ENCODE measurements around the gene TXK.
"Not testable (repeated sequence)": the region's sequence is repeated elsewhere in the genome, so short reads cannot be mapped to it uniquely, and the experiment has no call there.

TXK gene

DNA sequence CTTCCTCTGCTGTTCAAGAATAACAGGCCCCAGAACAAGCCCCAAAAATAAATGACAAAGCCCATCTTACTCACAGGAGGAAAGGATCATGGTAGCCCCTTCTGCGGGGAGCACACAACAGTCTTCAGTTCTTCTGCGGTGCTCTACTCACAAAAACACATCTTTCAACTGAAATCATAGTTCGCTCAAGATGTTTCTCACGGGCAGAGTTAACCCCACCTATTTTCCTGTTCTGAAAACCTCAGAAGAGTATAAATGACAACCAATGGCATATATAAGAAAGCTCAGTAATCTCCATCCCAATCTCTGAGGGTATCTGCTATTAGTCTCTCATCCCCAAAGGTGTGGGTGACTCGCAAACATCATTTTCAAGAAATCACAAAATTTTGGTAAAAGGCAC lies at the start of gene TXK:
Gene TXK, minus strand, starts transcription at position 170 of the 400 bp plus-strand sequence. Its CDS starts 80 bp downstream, at position 90.
- H3K4me3 ChIP-seq (ENCODE audit: low read depth, low read length): no peak within 1 kb of the TSS
- no peak within 1 kb of the TSS for H3K9ac ChIP-seq (ENCODE audit: low read depth, low read length)
- no peaks in the 10 kb centered on the region for H3K9me3 ChIP-seq (ENCODE audit: control insufficient read depth, insufficient read depth, low read length)
- H3K4me1 ChIP-seq (ENCODE audit: control insufficient read depth, insufficient read depth, low read length): no peaks in the 10 kb centered on the region
- H3K27me3 ChIP-seq (ENCODE audit: control insufficient read depth, insufficient read depth, low read length): no peaks in the 10 kb centered on the region
- peaks cover 7% of the 10 kb centered on the region; the same call in 1 of the 2 replicates for H3K36me3 ChIP-seq (ENCODE audit: control insufficient read depth, insufficient read depth, low read length)
- H3K27ac ChIP-seq (ENCODE audit: low read depth, low read length): no peak within 1 kb of the TSS

DNA sequence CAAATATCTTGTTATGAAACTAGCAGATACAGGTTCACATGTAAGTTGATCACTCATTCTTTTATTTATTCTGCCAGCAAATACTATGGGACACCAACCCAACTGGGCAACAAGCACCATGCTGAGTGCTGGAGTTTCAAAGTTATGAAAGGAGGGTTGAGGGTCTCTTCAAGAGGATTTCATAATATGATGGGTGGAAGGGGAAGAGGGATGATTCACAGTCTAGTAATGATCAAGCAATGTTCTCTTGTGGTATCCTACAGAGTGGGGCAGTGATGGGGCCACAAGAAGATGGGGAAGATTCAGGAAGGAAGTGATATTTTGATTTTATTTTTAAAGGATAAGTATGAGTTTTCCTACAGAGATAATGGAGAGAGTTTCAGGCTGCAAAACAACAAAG lies 46.2 kb upstream of the TXK start:
- Histone ChIP-seq H3K4me3 (ENCODE audit: low read depth, low read length) (no peak overlapping the region), H3K27me3 (ENCODE audit: control insufficient read depth, insufficient read depth, low read length) (no peaks in the 10 kb centered on the region), H3K27ac (ENCODE audit: low read depth, low read length) (no peak overlapping the region), H3K9ac (ENCODE audit: low read depth, low read length) (no peak overlapping the region), H3K4me1 (ENCODE audit: control insufficient read depth, insufficient read depth, low read length) (peaks cover under 1% of the 10 kb centered on the region; the same call in 1 of the 2 replicates), H3K36me3 (ENCODE audit: control insufficient read depth, insufficient read depth, low read length) (no peaks in the 10 kb centered on the region), H3K9me3 (ENCODE audit: control insufficient read depth, insufficient read depth, low read length) (no peaks in the 10 kb centered on the region)

- H3K27ac ChIP-seq (ENCODE audit: low read depth, low read length): no peak overlapping the region
- H3K4me1 ChIP-seq (ENCODE audit: control insufficient read depth, insufficient read depth, low read length): peaks cover 5% of the 10 kb centered on the region
- no peaks in the 10 kb centered on the region for H3K36me3 ChIP-seq (ENCODE audit: control insufficient read depth, insufficient read depth, low read length)
- no peak overlapping the region for H3K4me3 ChIP-seq (ENCODE audit: low read depth, low read length)
- H3K9ac ChIP-seq (ENCODE audit: low read depth, low read length): no peak overlapping the region
- H3K9me3 ChIP-seq (ENCODE audit: control insufficient read depth, insufficient read depth, low read length): no peaks in the 10 kb centered on the region
- H3K27me3 ChIP-seq (ENCODE audit: control insufficient read depth, insufficient read depth, low read length): no peaks in the 10 kb centered on the region
These were observed 44.9 kb upstream of the TXK start for GRCh38 chr4:48178931-48179330.

DNA sequence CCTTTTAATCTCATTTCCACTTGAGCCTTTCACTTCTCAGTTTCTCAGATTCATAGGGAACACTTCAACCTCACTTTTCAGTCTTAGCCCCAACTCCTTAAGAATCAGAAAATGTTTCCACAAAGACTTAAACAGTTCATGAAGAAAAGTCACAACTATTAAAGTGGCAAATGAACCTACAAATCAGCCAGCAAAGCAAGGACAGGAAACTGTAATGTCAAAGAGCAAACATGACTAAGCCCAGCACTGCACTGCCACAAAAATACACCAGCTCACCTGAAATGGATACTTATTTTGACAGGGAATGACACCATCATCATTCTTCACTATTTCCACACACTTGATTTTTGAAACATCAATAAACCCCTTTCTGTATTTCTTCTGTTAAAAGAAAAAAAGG lies 41.8 kb upstream of the TXK start:
- Histone ChIP-seq H3K36me3 (ENCODE audit: control insufficient read depth, insufficient read depth, low read length) (no peaks in the 10 kb centered on the region), H3K4me1 (ENCODE audit: control insufficient read depth, insufficient read depth, low read length) (peaks cover 16% of the 10 kb centered on the region), H3K27ac (ENCODE audit: low read depth, low read length) (no peak overlapping the region), H3K9me3 (ENCODE audit: control insufficient read depth, insufficient read depth, low read length) (no peaks in the 10 kb centered on the region), H3K27me3 (ENCODE audit: control insufficient read depth, insufficient read depth, low read length) (no peaks in the 10 kb centered on the region), H3K4me3 (ENCODE audit: low read depth, low read length) (no peak overlapping the region), H3K9ac (ENCODE audit: low read depth, low read length) (no peak overlapping the region)

GRCh38 chr4:48175328-48175727 lies 41.3 kb upstream of the TXK start:
- Histone ChIP-seq H3K36me3 (ENCODE audit: control insufficient read depth, insufficient read depth, low read length) (no peaks in the 10 kb centered on the region), H3K9ac (ENCODE audit: low read depth, low read length) (no peak overlapping the region)

DNA sequence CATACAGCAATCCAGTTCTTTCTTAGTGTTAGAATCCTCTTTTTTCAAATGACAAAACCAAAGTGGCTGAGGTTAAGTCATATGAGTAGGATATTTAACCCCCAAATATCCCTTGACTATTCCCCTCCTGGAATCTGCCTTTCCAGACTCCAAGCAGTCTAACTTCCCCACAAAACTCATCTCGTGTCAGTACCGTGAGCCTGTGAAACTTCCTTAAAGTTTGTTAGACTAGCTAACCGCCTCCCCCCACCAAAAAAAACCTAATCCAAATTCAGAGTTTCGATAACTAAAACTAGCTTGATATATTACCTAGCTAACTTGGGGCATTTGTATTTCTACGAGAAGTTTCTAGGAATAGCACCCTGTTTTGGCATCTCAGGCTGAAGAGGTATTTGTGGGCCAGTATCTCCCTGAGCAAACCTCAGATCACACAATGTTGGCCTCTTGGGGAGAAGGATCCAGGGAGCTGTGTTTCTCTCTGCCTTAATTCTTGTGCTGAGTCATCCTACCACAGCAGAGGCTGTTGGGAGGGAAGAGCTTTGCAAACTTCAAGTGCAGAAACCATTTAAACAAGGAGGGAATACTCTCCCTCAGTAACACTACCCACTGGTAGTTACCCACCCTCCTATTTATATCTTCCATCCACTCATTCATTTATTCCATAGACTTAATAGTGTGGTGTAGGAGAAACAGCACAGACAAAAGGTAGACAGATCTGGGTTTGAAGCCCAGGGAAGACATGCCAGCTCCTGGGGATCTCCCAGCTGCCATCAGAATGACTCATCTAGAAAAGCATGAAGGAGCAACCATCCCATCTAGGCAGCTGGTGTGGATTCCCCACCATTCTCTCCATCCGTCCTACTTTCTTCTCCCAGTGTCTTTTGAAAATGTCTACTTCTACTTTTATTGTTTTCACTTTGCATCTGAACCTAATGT lies 39.3 kb upstream of the TXK start:
- Histone ChIP-seq H3K36me3 (ENCODE audit: control insufficient read depth, insufficient read depth, low read length) (no peaks in the 10 kb centered on the region), H3K27ac (ENCODE audit: low read depth, low read length) (peak overlapping the region; percentile 67), H3K4me1 (ENCODE audit: control insufficient read depth, insufficient read depth, low read length) (peaks cover 16% of the 10 kb centered on the region), H3K9me3 (ENCODE audit: control insufficient read depth, insufficient read depth, low read length) (no peaks in the 10 kb centered on the region), H3K27me3 (ENCODE audit: control insufficient read depth, insufficient read depth, low read length) (no peaks in the 10 kb centered on the region), H3K9ac (ENCODE audit: low read depth, low read length) (no peak overlapping the region), H3K4me3 (ENCODE audit: low read depth, low read length) (no peak overlapping the region)

More at GRCh38 chr4:48175328-48175727, 41.3 kb upstream of the TXK start:
- H3K27me3 ChIP-seq (ENCODE audit: control insufficient read depth, insufficient read depth, low read length): no peaks in the 10 kb centered on the region
- H3K9me3 ChIP-seq (ENCODE audit: control insufficient read depth, insufficient read depth, low read length): no peaks in the 10 kb centered on the region
- no peak overlapping the region for H3K27ac ChIP-seq (ENCODE audit: low read depth, low read length)
- H3K4me3 ChIP-seq (ENCODE audit: low read depth, low read length): no peak overlapping the region
- peaks cover 16% of the 10 kb centered on the region for H3K4me1 ChIP-seq (ENCODE audit: control insufficient read depth, insufficient read depth, low read length)

DNA sequence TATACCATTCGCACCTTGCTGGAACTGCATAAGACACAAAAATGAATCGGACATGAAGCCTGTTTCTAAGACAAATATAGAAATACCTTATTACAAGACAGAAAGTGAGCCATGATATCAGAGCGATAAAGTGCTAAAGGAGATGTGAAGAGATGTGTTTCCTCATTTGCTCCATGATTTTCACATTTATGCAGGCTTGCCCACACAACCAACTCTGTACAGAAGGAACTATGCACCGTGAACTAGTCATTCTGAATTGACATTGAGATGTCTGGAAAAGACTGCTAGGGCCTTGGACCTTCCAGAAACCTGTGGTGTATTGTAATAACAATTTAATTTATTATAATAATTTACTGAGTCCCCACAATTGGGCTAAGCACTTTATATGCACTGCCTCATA lies 38.6 kb upstream of the TXK start:
- H3K27me3 ChIP-seq (ENCODE audit: control insufficient read depth, insufficient read depth, low read length): no peaks in the 10 kb centered on the region
- no peaks in the 10 kb centered on the region for H3K36me3 ChIP-seq (ENCODE audit: control insufficient read depth, insufficient read depth, low read length)
- H3K9me3 ChIP-seq (ENCODE audit: control insufficient read depth, insufficient read depth, low read length): no peaks in the 10 kb centered on the region
- no peak overlapping the region for H3K9ac ChIP-seq (ENCODE audit: low read depth, low read length)
- H3K4me1 ChIP-seq (ENCODE audit: control insufficient read depth, insufficient read depth, low read length): peaks cover 16% of the 10 kb centered on the region
- H3K4me3 ChIP-seq (ENCODE audit: low read depth, low read length): no peak overlapping the region
- H3K27ac ChIP-seq (ENCODE audit: low read depth, low read length): no peak overlapping the region

DNA sequence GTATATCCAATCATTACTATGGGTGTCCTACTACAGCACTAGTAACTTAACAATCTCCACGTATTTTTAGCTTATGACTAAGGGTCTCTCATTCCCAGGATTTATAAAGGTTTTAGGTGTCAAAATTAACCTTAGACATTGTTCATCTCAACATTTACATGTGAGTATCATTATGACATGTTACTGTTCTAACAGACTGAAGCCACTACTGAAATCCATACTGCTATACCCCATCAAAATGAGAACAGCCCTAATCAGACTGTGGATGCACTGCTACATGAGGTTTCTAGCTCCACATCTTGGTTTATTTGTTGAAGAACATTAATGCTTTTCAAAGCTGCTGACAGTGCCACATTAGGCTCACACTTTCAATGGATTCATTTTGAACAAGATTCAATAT lies 35.6 kb upstream of the TXK start:
- H3K9me3 ChIP-seq (ENCODE audit: control insufficient read depth, insufficient read depth, low read length): no peaks in the 10 kb centered on the region
- peaks cover 13% of the 10 kb centered on the region for H3K4me1 ChIP-seq (ENCODE audit: control insufficient read depth, insufficient read depth, low read length)
- H3K4me3 ChIP-seq (ENCODE audit: low read depth, low read length): no peak overlapping the region
- H3K9ac ChIP-seq (ENCODE audit: low read depth, low read length): no peak overlapping the region
- no peaks in the 10 kb centered on the region for H3K36me3 ChIP-seq (ENCODE audit: control insufficient read depth, insufficient read depth, low read length)
- no peak overlapping the region for H3K27ac ChIP-seq (ENCODE audit: low read depth, low read length)
- no peaks in the 10 kb centered on the region for H3K27me3 ChIP-seq (ENCODE audit: control insufficient read depth, insufficient read depth, low read length)

DNA sequence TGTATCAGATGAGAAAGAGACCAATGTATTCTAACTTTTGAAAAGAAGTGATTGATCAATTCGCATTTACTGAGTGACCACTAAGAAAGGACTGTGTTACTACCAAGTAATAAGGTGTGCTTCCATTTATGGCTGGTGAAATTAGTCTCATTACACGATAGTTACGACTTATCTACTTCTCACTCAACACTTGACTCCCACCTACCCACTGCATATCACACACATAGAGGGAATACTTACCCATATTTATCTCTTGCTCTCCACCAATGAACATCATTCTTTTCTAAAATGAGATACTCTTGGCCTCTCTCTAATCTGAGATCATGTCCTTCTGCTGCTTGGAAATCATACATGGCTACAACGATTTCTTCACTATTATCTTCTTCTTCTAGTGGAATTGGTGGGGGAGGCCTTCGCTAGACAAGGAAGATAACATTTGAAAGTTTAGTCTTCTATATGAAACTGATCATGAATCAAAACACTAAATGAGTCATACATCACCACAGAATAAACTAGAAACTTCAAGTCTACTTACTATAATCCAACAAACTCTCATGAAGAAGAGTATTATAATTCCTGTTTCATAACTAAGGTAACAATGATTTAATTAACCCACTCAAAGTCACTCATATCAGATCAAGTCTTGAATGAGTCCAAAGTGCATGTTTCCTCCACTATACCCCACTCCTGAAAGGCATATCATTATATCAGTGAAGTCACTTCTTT lies 33.7 kb upstream of the TXK start:
- Histone ChIP-seq H3K36me3 (ENCODE audit: control insufficient read depth, insufficient read depth, low read length) (no peaks in the 10 kb centered on the region), H3K4me3 (ENCODE audit: low read depth, low read length) (no peak overlapping the region), H3K27ac (ENCODE audit: low read depth, low read length) (no peak overlapping the region), H3K9me3 (ENCODE audit: control insufficient read depth, insufficient read depth, low read length) (no peaks in the 10 kb centered on the region), H3K4me1 (ENCODE audit: control insufficient read depth, insufficient read depth, low read length) (no peaks in the 10 kb centered on the region), H3K27me3 (ENCODE audit: control insufficient read depth, insufficient read depth, low read length) (no peaks in the 10 kb centered on the region), H3K9ac (ENCODE audit: low read depth, low read length) (no peak overlapping the region)

DNA sequence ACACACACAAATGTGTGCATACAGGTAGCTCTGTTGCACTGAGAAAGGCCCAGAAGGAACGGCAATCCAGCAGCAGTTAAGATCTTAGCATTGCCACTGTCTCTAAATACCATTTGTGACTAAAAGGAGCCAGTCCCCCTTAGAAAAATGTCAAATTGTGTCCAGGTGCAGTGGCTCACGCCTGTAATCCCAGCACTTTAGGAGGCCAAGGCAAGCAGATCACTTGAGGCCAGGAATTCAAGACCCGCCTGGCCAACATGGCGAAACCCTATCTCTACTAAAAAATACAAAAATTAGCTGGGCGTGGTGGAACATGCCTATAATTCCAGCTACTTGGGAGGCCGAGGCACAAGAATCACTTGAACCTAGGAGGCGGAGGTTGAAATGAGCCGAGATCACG lies 30.5 kb upstream of the TXK start:
- not testable (repeated sequence) for H3K27ac ChIP-seq (ENCODE audit: low read depth, low read length); H3K36me3 ChIP-seq (ENCODE audit: control insufficient read depth, insufficient read depth, low read length)

GRCh38 chr4:48163746-48164145 lies 29.7 kb upstream of the TXK start:
- 0 out of 2 replicates have a peak, but pooled peaks cover 3% of the 10 kb centered on the region for H3K4me1 ChIP-seq (ENCODE audit: control insufficient read depth, insufficient read depth, low read length)
- H3K27ac ChIP-seq (ENCODE audit: low read depth, low read length): no peak overlapping the region
- H3K4me3 ChIP-seq (ENCODE audit: low read depth, low read length): no peak overlapping the region
- no peaks in the 10 kb centered on the region for H3K36me3 ChIP-seq (ENCODE audit: control insufficient read depth, insufficient read depth, low read length)
- no peaks in the 10 kb centered on the region for H3K9me3 ChIP-seq (ENCODE audit: control insufficient read depth, insufficient read depth, low read length)
- H3K9ac ChIP-seq (ENCODE audit: low read depth, low read length): no peak overlapping the region
- H3K27me3 ChIP-seq (ENCODE audit: control insufficient read depth, insufficient read depth, low read length): no peaks in the 10 kb centered on the region

More for the DNA sequence above, 30.5 kb upstream of the TXK start:
- H3K27me3 ChIP-seq (ENCODE audit: control insufficient read depth, insufficient read depth, low read length); H3K4me1 ChIP-seq (ENCODE audit: control insufficient read depth, insufficient read depth, low read length); H3K9me3 ChIP-seq (ENCODE audit: control insufficient read depth, insufficient read depth, low read length); H3K9ac ChIP-seq (ENCODE audit: low read depth, low read length); H3K4me3 ChIP-seq (ENCODE audit: low read depth, low read length): not testable (repeated sequence)
